Neural progenitor cell (in vitro differentiated cells): ENCODE results near the gene IL2RG. TPM values are rescaled to one million over a fixed set of nuclear protein-coding genes. Genes with fewer than 3 reads are reported as not detected.

ENCODE experiments used
- DNase-seq: peaks from one replicate; pipeline ENCODE4 v3.0.0-alpha.2; 2016; ENCODE audit warnings: low spot score
- H2AFZ ChIP-seq: fragments of 200-600 bp; sonication (generic); replicated peaks from 2 replicates; pipeline ENCODE4 v1.6.1; 2016; ENCODE audit warnings: antibody characterized with exemption
- H3F3A ChIP-seq: fragments of 200-600 bp; sonication (generic); 2 replicates; pipeline ENCODE4 v1.6.1; 2016; ENCODE audit warnings: antibody characterized with exemption, low read depth
- H3K27ac ChIP-seq: fragments of 200-600 bp; sonication (generic); 2 replicates; pipeline ENCODE4 v1.5.1; 2016; ENCODE audit warnings: mild to moderate bottlenecking
- H3K27me3 ChIP-seq: fragments of 200-600 bp; sonication (generic); 2 replicates; pipeline ENCODE4 v1.6.1; 2016; ENCODE audit warnings: mild to moderate bottlenecking, moderate library complexity
- H3K36me3 ChIP-seq: fragments of 200-600 bp; sonication (generic); 2 replicates; pipeline ENCODE4 v1.5.1; 2016
- H3K4me1 ChIP-seq: fragments of 200-600 bp; sonication (generic); 2 replicates; pipeline ENCODE4 v1.6.1; 2016; ENCODE audit warnings: mixed run types
- H3K4me2 ChIP-seq: fragments of 200-600 bp; sonication (generic); 2 replicates; pipeline ENCODE4 v1.6.1; 2016
- H3K4me3 ChIP-seq: fragments of 200-600 bp; sonication (generic); 2 replicates; pipeline ENCODE4 v1.5.1; 2016
- H3K79me2 ChIP-seq: fragments of 200-600 bp; sonication (generic); 2 replicates; pipeline ENCODE4 v1.6.1; 2016; ENCODE audit warnings: low read depth
- H3K9ac ChIP-seq: fragments of 200-600 bp; sonication (generic); 2 replicates; pipeline ENCODE4 v1.6.1; 2016
- H3K9me3 ChIP-seq: fragments of 200-600 bp; sonication (generic); 2 replicates; pipeline ENCODE4 v1.5.1; 2016; ENCODE audit warnings: low read depth
- H4K20me1 ChIP-seq: fragments of 200-600 bp; sonication (generic); 2 replicates; pipeline ENCODE4 v1.6.1; 2016; ENCODE audit warnings: low read depth
- H3K27ac Mint-ChIP-seq: 3 replicates; pipeline ENCODE4 v1.8.0; 2021; ENCODE audit warnings: mixed read lengths
- H3K27me3 Mint-ChIP-seq: 2 replicates; pipeline ENCODE4 v1.8.0; 2022; ENCODE audit warnings: low read depth, mild to moderate bottlenecking, inconsistent platforms, moderate library complexity, mixed read lengths; ENCODE audit not compliant: insufficient read depth
- H3K36me3 Mint-ChIP-seq: 3 replicates; pipeline ENCODE4 v1.8.0; 2021; ENCODE audit warnings: mixed read lengths
- H3K4me1 Mint-ChIP-seq: 3 replicates; pipeline ENCODE4 v1.8.0; 2021; ENCODE audit warnings: mixed read lengths
- H3K4me3 Mint-ChIP-seq: 3 replicates; pipeline ENCODE4 v1.8.0; 2021; ENCODE audit warnings: mild to moderate bottlenecking, moderate library complexity, mixed read lengths
- H3K9me3 Mint-ChIP-seq: 3 replicates; pipeline ENCODE4 v1.8.0; 2020; ENCODE audit warnings: mixed read lengths
- EZH2 ChIP-seq: fragments of 200-600 bp; sonication (generic); IDR thresholded peaks from 2 replicates; pipeline ENCODE4 v1.6.1; 2017; ENCODE audit warnings: antibody characterized with exemption, mild to moderate bottlenecking, moderate library complexity
- EZH2phosphoT487 ChIP-seq: fragments of 200-600 bp; sonication (generic); IDR thresholded peaks from 2 replicates; pipeline ENCODE4 v1.6.1; 2017; ENCODE audit warnings: antibody characterized with exemption
- total RNA-seq: library from RNA; depleted of rRNA; stranded (reverse); fragments of >200 nt; gene quantifications from 2 replicates; pipeline ENCODE4 v1.2.3, GENCODE V29; 2015; ENCODE audit warnings: low replicate concordance
- TF ChIP-seq, protein P1 (sequence below): fragments of 200-600 bp; sonication (generic); IDR thresholded peaks from 2 replicates; pipeline ENCODE4 v1.5.1; 2017; ENCODE audit warnings: antibody characterized with exemption, mild to moderate bottlenecking

The IL2RG gene
- not detected in 2 replicates for total RNA-seq

DNA sequence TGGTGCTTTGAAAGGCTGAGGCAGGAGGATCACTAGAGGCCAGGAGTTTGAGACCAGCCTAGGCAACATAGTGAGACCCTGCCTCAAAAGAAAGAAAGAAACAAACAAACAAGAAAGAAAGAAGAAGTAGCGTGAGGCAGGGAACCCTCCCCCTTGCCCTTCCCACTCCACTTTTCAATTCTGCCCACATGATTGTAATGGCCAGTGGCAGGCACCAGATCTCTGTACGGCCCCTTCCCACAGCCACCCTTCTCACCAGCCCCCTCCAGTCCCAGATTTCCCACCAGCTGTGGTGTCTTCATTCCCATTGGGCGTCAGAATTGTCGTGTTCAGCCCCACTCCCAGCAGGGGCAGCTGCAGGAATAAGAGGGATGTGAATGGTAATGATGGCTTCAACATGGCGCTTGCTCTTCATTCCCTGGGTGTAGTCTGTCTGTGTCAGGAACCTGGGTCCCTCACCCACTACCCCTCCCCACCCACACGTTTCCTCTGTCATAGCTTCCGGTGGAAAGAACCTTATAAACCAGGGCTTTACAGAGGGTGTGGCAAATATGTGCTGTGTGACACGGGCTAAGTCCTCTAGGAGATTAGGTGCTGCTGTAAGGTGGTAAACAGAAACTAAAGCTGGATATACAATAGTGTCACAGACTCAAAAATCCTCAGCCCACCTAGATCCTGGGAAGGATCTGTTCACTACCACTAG lies at the start of gene IL2RG:
Gene IL2RG (minus strand): TSS at position 437 of the 703 bp plus-strand sequence. CDS start 38 bp downstream, at position 399.
- Histone ChIP-seq H3K27me3 (no peaks in the 10 kb centered on the region), H3K27ac (no peak within 1 kb of the TSS), H3K36me3 (no peaks in the 10 kb centered on the region), H3K9me3 (no peaks in the 10 kb centered on the region), H3K9ac (no peak within 1 kb of the TSS), H4K20me1 (no peaks in the 10 kb centered on the region), H3K4me1 (no peaks in the 10 kb centered on the region), H3K4me3 (no peak within 1 kb of the TSS), H3K79me2 (no peaks in the 10 kb centered on the region), H3F3A (no peaks in the 10 kb centered on the region), H2AFZ (no peak within 1 kb of the TSS), H3K4me2 (no peak within 1 kb of the TSS)
- H3K4me3 Mint-ChIP-seq = no peak within 1 kb of the TSS
- H3K36me3 Mint-ChIP-seq = no peaks in the 10 kb centered on the region
- peaks cover 12% of the 10 kb centered on the region for H3K9me3 Mint-ChIP-seq
- no peak within 1 kb of the TSS for H3K27ac Mint-ChIP-seq
- no peak for DNase-seq
- H3K4me1 Mint-ChIP-seq = peaks cover 8% of the 10 kb centered on the region
- peaks cover 3% of the 10 kb centered on the region for H3K27me3 Mint-ChIP-seq
- TF ChIP-seq EZH2phosphoT487 (no peak), EZH2 (no peak)
- TF ChIP-seq, protein P1, sequence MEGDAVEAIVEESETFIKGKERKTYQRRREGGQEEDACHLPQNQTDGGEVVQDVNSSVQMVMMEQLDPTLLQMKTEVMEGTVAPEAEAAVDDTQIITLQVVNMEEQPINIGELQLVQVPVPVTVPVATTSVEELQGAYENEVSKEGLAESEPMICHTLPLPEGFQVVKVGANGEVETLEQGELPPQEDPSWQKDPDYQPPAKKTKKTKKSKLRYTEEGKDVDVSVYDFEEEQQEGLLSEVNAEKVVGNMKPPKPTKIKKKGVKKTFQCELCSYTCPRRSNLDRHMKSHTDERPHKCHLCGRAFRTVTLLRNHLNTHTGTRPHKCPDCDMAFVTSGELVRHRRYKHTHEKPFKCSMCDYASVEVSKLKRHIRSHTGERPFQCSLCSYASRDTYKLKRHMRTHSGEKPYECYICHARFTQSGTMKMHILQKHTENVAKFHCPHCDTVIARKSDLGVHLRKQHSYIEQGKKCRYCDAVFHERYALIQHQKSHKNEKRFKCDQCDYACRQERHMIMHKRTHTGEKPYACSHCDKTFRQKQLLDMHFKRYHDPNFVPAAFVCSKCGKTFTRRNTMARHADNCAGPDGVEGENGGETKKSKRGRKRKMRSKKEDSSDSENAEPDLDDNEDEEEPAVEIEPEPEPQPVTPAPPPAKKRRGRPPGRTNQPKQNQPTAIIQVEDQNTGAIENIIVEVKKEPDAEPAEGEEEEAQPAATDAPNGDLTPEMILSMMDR = no peak

DNA sequence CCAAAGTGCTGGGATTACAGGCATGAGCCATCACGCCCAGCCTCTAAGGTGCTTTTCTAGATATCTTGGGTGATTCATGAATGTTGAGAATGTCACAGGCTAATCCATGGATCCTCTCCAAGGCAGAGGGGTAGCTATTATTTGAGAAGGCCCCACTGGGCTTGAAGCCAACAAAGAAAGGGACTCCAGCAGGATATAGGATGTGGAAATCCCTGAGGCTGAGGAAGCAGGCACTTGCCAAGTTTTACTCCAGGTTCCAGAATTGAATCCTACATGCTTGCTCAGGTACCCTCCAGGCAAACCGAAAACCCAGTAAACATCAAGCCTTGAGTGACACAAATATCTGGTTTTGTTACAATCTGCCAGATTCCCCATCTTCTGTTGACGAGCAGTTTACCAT lies 49.1 kb upstream of the IL2RG start:
- no peaks in the 10 kb centered on the region for H3K9me3 ChIP-seq
- DNase-seq = no peak
- H3K4me3 ChIP-seq = no peak overlapping the region
- no peak overlapping the region for H3K27ac ChIP-seq
- no peaks in the 10 kb centered on the region for H3K79me2 ChIP-seq
- H3K9me3 Mint-ChIP-seq = peaks cover 6% of the 10 kb centered on the region
- H3K36me3 Mint-ChIP-seq = peaks cover 29% of the 10 kb centered on the region
- no peaks in the 10 kb centered on the region for H4K20me1 ChIP-seq
- H3K4me2 ChIP-seq = no peak overlapping the region
- no peaks in the 10 kb centered on the region for H3K36me3 ChIP-seq
- no peak overlapping the region for H3K27ac Mint-ChIP-seq
- H3K27me3 Mint-ChIP-seq = peaks cover 3% of the 10 kb centered on the region
- no peak overlapping the region for H2AFZ ChIP-seq
- no peaks in the 10 kb centered on the region for H3F3A ChIP-seq
- no peak overlapping the region for H3K9ac ChIP-seq
- no peak overlapping the region for H3K4me3 Mint-ChIP-seq
- TF ChIP-seq, protein P1 = no peak
- no peak for TF ChIP-seq EZH2
- H3K4me1 Mint-ChIP-seq = peaks cover 19% of the 10 kb centered on the region
- no peaks in the 10 kb centered on the region for H3K27me3 ChIP-seq
- no peaks in the 10 kb centered on the region for H3K4me1 ChIP-seq

DNA sequence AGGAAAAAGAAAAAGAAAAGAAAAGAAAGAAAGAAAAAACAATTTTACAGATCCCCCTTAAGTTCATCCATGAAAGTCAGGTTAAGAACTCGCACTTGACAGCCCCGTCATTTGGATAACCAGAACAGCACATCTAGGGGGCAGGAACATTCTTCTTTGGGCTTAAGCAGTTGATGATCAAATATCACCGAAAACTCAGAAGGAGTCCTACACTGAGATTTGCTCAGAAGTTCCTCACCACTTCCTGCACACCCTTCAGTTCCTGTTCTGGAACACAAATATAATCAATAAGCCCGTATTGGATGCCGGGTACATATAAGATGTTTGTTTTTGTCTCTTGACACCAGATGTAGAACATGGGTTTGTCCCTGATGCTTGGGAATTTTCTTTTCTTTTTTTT lies 48.0 kb upstream of the IL2RG start:
- no peak overlapping the region for H3K27ac ChIP-seq
- peaks cover 19% of the 10 kb centered on the region for H3K4me1 Mint-ChIP-seq
- no peak overlapping the region for H3K27ac Mint-ChIP-seq
- H3K9ac ChIP-seq = no peak overlapping the region
- H3K27me3 Mint-ChIP-seq = peaks cover 4% of the 10 kb centered on the region
- peaks cover 30% of the 10 kb centered on the region for H3K36me3 Mint-ChIP-seq
- no peak overlapping the region for H2AFZ ChIP-seq
- H3K4me3 ChIP-seq = no peak overlapping the region
- no peak for DNase-seq
- H3K27me3 ChIP-seq = no peaks in the 10 kb centered on the region
- no peaks in the 10 kb centered on the region for H3F3A ChIP-seq
- H3K9me3 Mint-ChIP-seq = peaks cover 6% of the 10 kb centered on the region
- TF ChIP-seq EZH2phosphoT487 (no peak), EZH2 (no peak)
- TF ChIP-seq, protein P1 = no peak
- no peaks in the 10 kb centered on the region for H3K9me3 ChIP-seq
- no peaks in the 10 kb centered on the region for H3K36me3 ChIP-seq
- no peaks in the 10 kb centered on the region for H4K20me1 ChIP-seq
- H3K4me2 ChIP-seq = no peak overlapping the region
- H3K4me3 Mint-ChIP-seq = no peak overlapping the region
- no peaks in the 10 kb centered on the region for H3K79me2 ChIP-seq
- no peaks in the 10 kb centered on the region for H3K4me1 ChIP-seq
